Measurements from ENCODE around the gene DRC3.

- TF ChIP-seq ESRRG (CRISPR knock-in tag; IDR thresholded peaks at IDR 0.05): no peak
- no peak for TF ChIP-seq RARB (CRISPR knock-in tag; IDR thresholded peaks at IDR 0.05)
- TF ChIP-seq ZC3H10 (CRISPR knock-in tag; IDR thresholded peaks at IDR 0.05): no peak
- TF ChIP-seq CSDC2 (CRISPR knock-in tag; IDR thresholded peaks at IDR 0.05): no peak
- no peak for TF ChIP-seq ZFP30 (CRISPR knock-in tag; IDR thresholded peaks at IDR 0.05)
- no peak for TF ChIP-seq PATZ1 (CRISPR knock-in tag; IDR thresholded peaks at IDR 0.05; ENCODE audit: borderline replicate concordance)
Measured at GRCh38 chr17:17993366-17993765, 20.7 kb downstream of the DRC3 start.

Measured in SK-N-SH treated with all-trans-retinoic acid at 6 μM for 48 hours (cell line).